ENCODE data around the gene GTPBP1.

DNA sequence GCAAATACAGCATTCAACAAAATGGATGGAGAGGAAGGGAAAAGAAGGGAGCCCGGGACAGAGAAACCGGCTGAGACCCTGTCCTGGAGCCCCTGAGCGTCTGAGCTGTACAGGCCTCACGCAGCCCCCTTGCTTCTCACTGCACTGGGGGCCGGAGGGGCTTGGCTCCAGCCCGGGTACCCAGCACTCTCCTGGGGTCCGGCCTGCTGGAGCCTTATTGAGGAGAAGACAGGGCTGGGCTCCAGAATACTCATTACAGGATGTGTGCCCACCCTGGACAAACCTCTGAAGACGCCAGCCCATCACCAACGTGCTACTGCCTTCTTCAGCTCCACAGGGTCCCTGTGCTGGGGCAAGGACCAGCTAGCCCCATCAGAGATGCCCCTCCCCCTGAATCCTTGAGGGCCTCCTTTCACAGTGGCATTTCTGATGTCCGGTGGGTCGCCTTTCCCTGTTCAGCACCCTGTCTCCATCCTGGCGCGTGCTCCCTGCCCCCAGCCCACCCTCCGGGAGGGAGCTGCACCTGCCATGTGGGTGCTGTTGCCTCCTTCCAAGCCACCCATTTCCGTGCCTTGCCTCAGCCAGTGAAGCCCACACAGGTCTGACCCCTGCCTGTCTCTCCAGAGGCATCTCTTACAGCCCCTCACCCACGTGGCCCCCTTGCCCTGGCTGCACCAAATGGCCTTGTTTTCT, 64.7 kb downstream of the GTPBP1 start:
- TF ChIP-seq CTCF (IDR thresholded peaks at IDR 0.05; ENCODE audit: low read depth, low read length, poor library complexity, severe bottlenecking) (no peak), EZH2phosphoT487 (IDR thresholded peaks at IDR 0.05; ENCODE audit: borderline replicate concordance, low read length) (no peak)
